ENCODE data around the gene NDUFS1.

- TF ChIP-seq CTCF (IDR thresholded peaks at IDR 0.05) (no peak), EZH2 (IDR thresholded peaks at IDR 0.05; ENCODE audit: borderline replicate concordance, insufficient read depth, low read depth, low read length, poor library complexity, severe bottlenecking) (no peak)
These were observed 66.9 kb downstream of the NDUFS1 start for GRCh38 chr2:206092297-206092696.

Measured in B cell (primary cell).